IMR-90 (cell line): Measurements from ENCODE around the gene NTSR2. TPM values are rescaled to one million over a fixed set of nuclear protein-coding genes. Genes with fewer than 3 reads are reported as not detected.

Source experiments
- ATAC-seq: fragments of 200-7000 bp; cut with Tn5 transposase; 2 replicates; pipeline ENCODE4 v1.9.1; 2020; ENCODE audit warnings: low read depth, mild to moderate bottlenecking, moderate library complexity
- BruUV-seq: library from RNA; stranded (reverse); fragments of 400-500 nt; replicated peaks from 2 replicates; lab custom pipeline; 2021; lab: Mats Ljungman, UMichigan
- CTCF ChIA-PET: fragments of 300-600 bp; formaldehyde crosslinking; extraction: SDS; loops from one replicate; lab custom pipeline; 2021; ENCODE audit warnings: antibody characterized with exemption; lab: Yijun Ruan, JAX
- POLR2A ChIA-PET: fragments of 300-600 bp; sonication (Branson Sonifier 250); formaldehyde crosslinking; loops from one replicate; lab custom pipeline; 2022; ENCODE audit warnings: antibody characterized with exemption; ENCODE audit not compliant: unreplicated experiment; lab: Charles Lee
- DNase-seq: peaks from one replicate; pipeline ENCODE4 v3.0.0; 2013
- H2AFZ ChIP-seq: replicated peaks from 2 replicates; pipeline ENCODE3; 2013; ENCODE audit warnings: low read length, mild to moderate bottlenecking; ENCODE audit not compliant: poor library complexity
- H2AK5ac ChIP-seq: 2 replicates; pipeline ENCODE4 v1.6.1; 2013; ENCODE audit warnings: low read depth, low read length, inconsistent platforms
- H2AK9ac ChIP-seq: replicated peaks from 2 replicates; pipeline ENCODE3; 2013; ENCODE audit warnings: mild to moderate bottlenecking, low read depth, low read length, moderate library complexity; ENCODE audit not compliant: poor library complexity
- H2BK120ac ChIP-seq: 2 replicates; pipeline ENCODE4 v1.6.1; 2013; ENCODE audit warnings: low read depth, low read length, inconsistent platforms
- H2BK15ac ChIP-seq: 3 replicates; pipeline ENCODE4 v1.6.1; 2013; ENCODE audit warnings: low read depth, low read length, inconsistent platforms
- H2BK20ac ChIP-seq: 2 replicates; pipeline ENCODE4 v1.6.1; 2013; ENCODE audit warnings: low read depth, mild to moderate bottlenecking, inconsistent platforms, low read length, moderate library complexity
- H2BK5ac ChIP-seq: 2 replicates; pipeline ENCODE4 v1.6.1; 2013; ENCODE audit warnings: mild to moderate bottlenecking, low read depth, low read length, inconsistent platforms; ENCODE audit not compliant: poor library complexity, severe bottlenecking
- H3K14ac ChIP-seq: replicated peaks from 2 replicates; pipeline ENCODE4 v1.6.1; 2013; ENCODE audit warnings: low read depth, low read length, inconsistent platforms
- H3K18ac ChIP-seq: 2 replicates; pipeline ENCODE4 v1.6.1; 2013; ENCODE audit warnings: low read depth, low read length, control low read depth
- H3K23ac ChIP-seq: 2 replicates; pipeline ENCODE4 v1.6.1; 2013; ENCODE audit warnings: low read depth, low read length, inconsistent platforms
- H3K27ac ChIP-seq: 2 replicates; pipeline ENCODE4 v1.5.1; 2013; ENCODE audit warnings: mild to moderate bottlenecking, control low read depth, low read length; ENCODE audit not compliant: insufficient read depth
- H3K27me3 ChIP-seq: 2 replicates; pipeline ENCODE4 v1.6.1; 2013; ENCODE audit warnings: low read length; ENCODE audit not compliant: control insufficient read depth, insufficient read depth
- H3K36me3 ChIP-seq: 2 replicates; pipeline ENCODE4 v1.6.1; 2013; ENCODE audit warnings: low read length, mixed read lengths; ENCODE audit not compliant: control insufficient read depth, insufficient read depth
- H3K4ac ChIP-seq: 2 replicates; pipeline ENCODE4 v1.6.1; 2013; ENCODE audit warnings: low read depth, low read length, inconsistent platforms
- H3K4me1 ChIP-seq: 2 replicates; pipeline ENCODE4 v1.6.1; 2013; ENCODE audit warnings: low read length, mixed read lengths; ENCODE audit not compliant: control insufficient read depth, insufficient read depth
- H3K4me2 ChIP-seq: 2 replicates; pipeline ENCODE4 v1.6.1; 2013; ENCODE audit warnings: low read depth, mild to moderate bottlenecking, control low read depth, low read length, moderate library complexity
- H3K4me3 ChIP-seq: 2 replicates; pipeline ENCODE4 v1.5.1; 2013; ENCODE audit warnings: low read depth, mild to moderate bottlenecking, control low read depth, low read length, moderate library complexity; ENCODE audit not compliant: insufficient read depth
- H3K56ac ChIP-seq: 2 replicates; pipeline ENCODE4 v1.6.1; 2013; ENCODE audit warnings: low read length, inconsistent platforms; ENCODE audit not compliant: insufficient read depth; ENCODE audit errors: extremely low read depth
- H3K79me1 ChIP-seq, 2 experiments: 2 replicates each; pipeline ENCODE4 v1.6.1; 2013; ENCODE audit warnings: low read length in 2 of 2, inconsistent platforms in 1 of 2, low read depth in 1 of 2
- H3K9ac ChIP-seq: 2 replicates; pipeline ENCODE4 v1.6.1; 2013; ENCODE audit warnings: low read depth, low read length, control low read depth
- H3K9me1 ChIP-seq: 2 replicates; pipeline ENCODE4 v1.6.1; 2013; ENCODE audit warnings: low read length, inconsistent platforms; ENCODE audit not compliant: insufficient read depth
- H3K9me3 ChIP-seq: 2 replicates; pipeline ENCODE4 v1.6.1; 2013; ENCODE audit warnings: low read length; ENCODE audit not compliant: control insufficient read depth, insufficient read depth
- H4K20me1 ChIP-seq: 2 replicates; pipeline ENCODE4 v1.6.1; 2013; ENCODE audit warnings: low read length, inconsistent platforms; ENCODE audit not compliant: insufficient read depth
- H4K5ac ChIP-seq: 2 replicates; pipeline ENCODE4 v1.6.1; 2013; ENCODE audit warnings: mild to moderate bottlenecking, low read depth, low read length, control low read depth
- H4K8ac ChIP-seq, 2 experiments: 2 replicates each; pipeline ENCODE4 v1.6.1; 2013; ENCODE audit warnings: low read depth in 2 of 2, low read length in 2 of 2, control low read depth in 1 of 2, inconsistent platforms in 1 of 2
- H4K91ac ChIP-seq: 2 replicates; pipeline ENCODE4 v1.6.1; 2013; ENCODE audit warnings: low read depth, low read length, inconsistent platforms; ENCODE audit not compliant: insufficient read depth
- BHLHE40 ChIP-seq: fragments of 150-350 bp; IDR thresholded peaks from 2 replicates; pipeline ENCODE4 v1.6.1; 2016; ENCODE audit warnings: mild to moderate bottlenecking, low read depth, low read length
- CEBPB ChIP-seq: IDR thresholded peaks from 2 replicates; pipeline ENCODE4 v1.6.1; 2012; ENCODE audit warnings: low read depth, low read length, improper control_type of control experiment
- CHD1 ChIP-seq: IDR thresholded peaks from 2 replicates; pipeline ENCODE4 v1.6.1; 2012; ENCODE audit warnings: low read depth, low read length, improper control_type of control experiment
- CTCF ChIP-seq: conservative IDR thresholded peaks from 2 replicates; pipeline ENCODE4 v1.5.1; 2012; ENCODE audit warnings: mild to moderate bottlenecking, low read depth, low read length, improper control_type of control experiment
- ELK1 ChIP-seq: fragments of 150-350 bp; IDR thresholded peaks from 2 replicates; pipeline ENCODE4 v1.6.1; 2016; ENCODE audit warnings: low read depth, mild to moderate bottlenecking, low read length, moderate library complexity, borderline replicate concordance
- FOS ChIP-seq: fragments of 150-350 bp; IDR thresholded peaks from 2 replicates; pipeline ENCODE4 v1.6.1; 2016; ENCODE audit warnings: low read depth, low read length
- MAFK ChIP-seq: IDR thresholded peaks from 2 replicates; pipeline ENCODE4 v1.6.1; 2012; ENCODE audit warnings: low read depth, low read length, improper control_type of control experiment
- MAZ ChIP-seq: IDR thresholded peaks from 2 replicates; pipeline ENCODE4 v1.6.1; 2012; ENCODE audit warnings: low read depth, mild to moderate bottlenecking, low read length, improper control_type of control experiment, moderate library complexity, borderline replicate concordance
- MXI1 ChIP-seq: IDR thresholded peaks from 2 replicates; pipeline ENCODE4 v1.6.1; 2012; ENCODE audit warnings: low read depth, mild to moderate bottlenecking, low read length, moderate library complexity, borderline replicate concordance
- NFE2L2 ChIP-seq: fragments of 150-350 bp; IDR thresholded peaks from 2 replicates; pipeline ENCODE4 v1.6.1; 2016; ENCODE audit warnings: low read depth, mild to moderate bottlenecking, low read length
- POLR2A ChIP-seq: IDR thresholded peaks from 2 replicates; pipeline ENCODE4 v1.6.1; 2012; ENCODE audit warnings: mild to moderate bottlenecking, low read depth, low read length
- RAD21 ChIP-seq: IDR thresholded peaks from 2 replicates; pipeline ENCODE4 v1.6.1; 2012; ENCODE audit warnings: low read length, improper control_type of control experiment
- RCOR1 ChIP-seq: IDR thresholded peaks from 2 replicates; pipeline ENCODE4 v1.6.1; 2012; ENCODE audit warnings: mild to moderate bottlenecking, low read length, improper control_type of control experiment; ENCODE audit not compliant: insufficient replicate concordance
- RFX5 ChIP-seq: IDR thresholded peaks from 2 replicates; pipeline ENCODE4 v1.8.0; 2012; ENCODE audit warnings: low read depth, mild to moderate bottlenecking, low read length, moderate library complexity
- SMC3 ChIP-seq: fragments of 150-350 bp; IDR thresholded peaks from 2 replicates; pipeline ENCODE4 v1.6.1; 2016; ENCODE audit warnings: low read depth, mild to moderate bottlenecking, antibody characterized with exemption, low read length, moderate library complexity
- USF2 ChIP-seq: fragments of 150-350 bp; IDR thresholded peaks from 2 replicates; pipeline ENCODE4 v1.6.1; 2017; ENCODE audit warnings: mild to moderate bottlenecking, antibody characterized with exemption, low read length, low read depth
- WGBS, 2 experiments: methylation state at CpG; one replicate each; pipeline versions ENCODE4 v1.1.5 to v1.1.7; 2013; ENCODE audit warnings: missing lambda C conversion rate in 2 of 2; ENCODE audit not compliant: insufficient read length in 1 of 2; ENCODE audit errors: extremely low coverage in 2 of 2; 5-methylcytosine and 5-hydroxymethylcytosine counted together
- dilution Hi-C: fragments of 300-500 bp; cut with HindIII; formaldehyde crosslinking; loops from one replicate; pipeline ENCODE4 v1.14.3; 2018; ENCODE audit warnings: low sequenced_read_pairs; ENCODE audit not compliant: unreplicated experiment
- in situ Hi-C: fragments of 300-500 bp; cut with MboI; formaldehyde crosslinking; loops from 3 replicates; pipeline ENCODE4 v1.14.3; 2019; ENCODE audit warnings: low sequenced_read_pairs, inconsistent platforms, mixed read lengths
- intact Hi-C: fragments of 100-400 bp; cut with micrococcal nuclease; formaldehyde crosslinking; loops from 2 replicates; pipeline ENCODE4 v1.10.0; 2022
- polyA plus RNA-seq, 3 experiments: library from polyadenylated mRNA; depleted of rRNA; stranded (reverse); fragments of >200 nt; gene quantifications; 2 replicates each; pipeline ENCODE4 v1.2.3, GENCODE V29; 2012; ENCODE audit warnings: low replicate concordance in 1 of 3
- total RNA-seq: library from RNA; depleted of rRNA; stranded (reverse); fragments of >200 nt; gene quantifications from 2 replicates; pipeline ENCODE4 v1.2.3, GENCODE V29; 2012

The NTSR2 gene
- total and polyA plus RNA-seq, 2 of the 4 experiments (the other 2 are of a cell fraction): not detected

GRCh38 chr2:11692966-11693521 is 23.0 kb upstream of the NTSR2 start:
- H3K4me2 ChIP-seq: no peak overlapping the region
- H2BK120ac ChIP-seq: no peak overlapping the region
- no peak overlapping the region for H3K9ac ChIP-seq
- peaks cover 13% of the 10 kb centered on the region; the same call in 1 of the 2 replicates for H3K9me1 ChIP-seq
- TF ChIP-seq USF2: no peak; the same call in 1 of the 2 replicates
- no peak for TF ChIP-seq MAFK
- no peak for TF ChIP-seq CHD1
- TF ChIP-seq CEBPB: no peak
- TF ChIP-seq BHLHE40: no peak
- no peak for TF ChIP-seq MAZ
- no peak for TF ChIP-seq NFE2L2
- TF ChIP-seq ELK1: no peak
- peak; percentile 69 for TF ChIP-seq RAD21
- no peak for TF ChIP-seq RCOR1
- no peak for TF ChIP-seq POLR2A
- no peak for TF ChIP-seq FOS
- peak; percentile 58 for TF ChIP-seq SMC3
- peak; percentile 78 for TF ChIP-seq CTCF
- TF ChIP-seq MXI1: no peak
- no peak for TF ChIP-seq RFX5
- H2BK20ac ChIP-seq: no peak overlapping the region
- CTCF ChIA-PET: interaction anchor here (0.6 to 1.6 kb wide), 12 partner anchors 13 to 1810 kb away, joined by 3 to 8 read pairs (median 3); no protein-coding TSS in a partner anchor
- peak; percentile 51 for DNase-seq
- H3K18ac ChIP-seq: no peak overlapping the region
- no peak overlapping the region for H3K4me3 ChIP-seq
- H3K27me3 ChIP-seq: no peaks in the 10 kb centered on the region
- H2BK15ac ChIP-seq: no peak overlapping the region
- H3K9me3 ChIP-seq: no peaks in the 10 kb centered on the region
- POLR2A ChIA-PET: no interaction called here
- no peak overlapping the region for H3K56ac ChIP-seq
- no peak overlapping the region for H3K23ac ChIP-seq
- H4K20me1 ChIP-seq: no peaks in the 10 kb centered on the region
- no peaks in the 10 kb centered on the region for H3K79me1 ChIP-seq
- H4K91ac ChIP-seq: no peak overlapping the region
- no peak overlapping the region for H3K27ac ChIP-seq
- WGBS, 2 experiments: 40% methylated on average over 2 of the region's 9 CpGs; no CpG with 5 or more reads in 1 of the 2 experiments
- peaks cover 17% of the 10 kb centered on the region for H3K4me1 ChIP-seq
- dilution Hi-C loops: no loop called here
- no peak overlapping the region for H2AK9ac ChIP-seq
- no peak overlapping the region for H4K8ac ChIP-seq
- intact Hi-C loops: loop anchor here (1.0 to 5.0 kb wide), 2 partner anchors 86 to 1314 kb away; no protein-coding TSS in a partner anchor
- H2AFZ ChIP-seq: peak overlapping the region; percentile 14
- no peak overlapping the region for H3K14ac ChIP-seq
- no peak overlapping the region for H2BK5ac ChIP-seq
- peak; percentile 74 for ATAC-seq
- H3K36me3 ChIP-seq: no peaks in the 10 kb centered on the region
- no peak overlapping the region for H2AK5ac ChIP-seq
- in situ Hi-C loops: loop anchor here (5.0 kb wide), 1 partner anchor 89 kb away; no protein-coding TSS in a partner anchor
- no peak overlapping the region for H4K5ac ChIP-seq
- BruUV-seq: no TSS peak
- H3K4ac ChIP-seq: no peak overlapping the region
